IPS DF 6.9 (cell line): Measurements from ENCODE around the gene SLC47A2.

Experiments
- DNase-seq: peaks from one replicate; pipeline ENCODE4 v3.0.0-alpha.2; 2013; ENCODE audit warnings: low read depth, low spot score
- H3K27ac ChIP-seq: one replicate; pipeline ENCODE4 v1.5.1; 2013; ENCODE audit warnings: low read length, control low read depth
- H3K27me3 ChIP-seq: 2 replicates; pipeline ENCODE4 v1.6.1; 2013; ENCODE audit warnings: mild to moderate bottlenecking, low read length; ENCODE audit not compliant: control insufficient read depth, insufficient read depth
- H3K36me3 ChIP-seq: 2 replicates; pipeline ENCODE4 v1.6.1; 2013; ENCODE audit warnings: low read length; ENCODE audit not compliant: control insufficient read depth, insufficient read depth
- H3K4me1 ChIP-seq: 2 replicates; pipeline ENCODE4 v1.6.1; 2013; ENCODE audit warnings: low read length; ENCODE audit not compliant: control insufficient read depth, insufficient read depth
- H3K4me3 ChIP-seq: 2 replicates; pipeline ENCODE4 v1.5.1; 2013; ENCODE audit warnings: mild to moderate bottlenecking, low read length
- H3K9me3 ChIP-seq: 2 replicates; pipeline ENCODE4 v1.6.1; 2013; ENCODE audit warnings: low read length, inconsistent platforms; ENCODE audit not compliant: control insufficient read depth, insufficient read depth
- WGBS: extraction: QIAGEN DNeasy Blood & Tissue Kit; methylation state at CpG from one replicate; pipeline ENCODE4 v1.1.7; 2013; ENCODE audit warnings: mixed read lengths, missing lambda C conversion rate; ENCODE audit not compliant: insufficient read length, insufficient coverage; 5-methylcytosine and 5-hydroxymethylcytosine counted together

The SLC47A2 gene

DNA sequence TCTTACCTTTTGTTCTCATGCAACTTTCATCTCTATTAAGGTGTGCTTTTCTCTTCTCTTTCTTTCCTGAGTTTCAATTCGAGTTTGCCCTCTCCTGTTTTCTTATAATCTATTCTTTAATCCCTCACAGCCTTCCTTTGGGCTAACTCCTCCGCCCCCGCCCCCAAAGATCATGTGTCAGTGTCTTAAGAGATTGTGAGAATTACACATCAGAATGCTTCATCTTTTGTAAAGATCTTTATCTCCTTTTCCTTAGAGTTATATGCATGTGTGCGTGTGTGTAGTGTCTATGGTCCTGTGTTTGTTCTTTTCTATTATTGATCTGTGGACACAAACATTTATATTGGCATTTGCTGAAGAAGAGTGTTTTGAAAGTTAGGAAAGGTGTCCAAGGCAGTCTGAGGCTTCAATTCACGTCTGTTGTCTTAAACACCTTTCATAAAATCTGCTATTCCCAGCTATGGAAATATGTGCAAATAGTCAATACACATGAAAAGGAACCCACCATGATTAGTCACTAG lies 74.0 kb downstream of the SLC47A2 start:
- no peaks in the 10 kb centered on the region for H3K27me3 ChIP-seq
- H3K36me3 ChIP-seq = no peaks in the 10 kb centered on the region
- no peaks in the 10 kb centered on the region for H3K9me3 ChIP-seq
- no peak overlapping the region for H3K4me3 ChIP-seq
- DNase-seq = no peak
- H3K27ac ChIP-seq = no peak overlapping the region
- no CpG with 5 or more reads among the region's 5 CpGs for WGBS
- H3K4me1 ChIP-seq = 0 out of 2 replicates have a peak, but pooled peaks cover 2% of the 10 kb centered on the region

DNA sequence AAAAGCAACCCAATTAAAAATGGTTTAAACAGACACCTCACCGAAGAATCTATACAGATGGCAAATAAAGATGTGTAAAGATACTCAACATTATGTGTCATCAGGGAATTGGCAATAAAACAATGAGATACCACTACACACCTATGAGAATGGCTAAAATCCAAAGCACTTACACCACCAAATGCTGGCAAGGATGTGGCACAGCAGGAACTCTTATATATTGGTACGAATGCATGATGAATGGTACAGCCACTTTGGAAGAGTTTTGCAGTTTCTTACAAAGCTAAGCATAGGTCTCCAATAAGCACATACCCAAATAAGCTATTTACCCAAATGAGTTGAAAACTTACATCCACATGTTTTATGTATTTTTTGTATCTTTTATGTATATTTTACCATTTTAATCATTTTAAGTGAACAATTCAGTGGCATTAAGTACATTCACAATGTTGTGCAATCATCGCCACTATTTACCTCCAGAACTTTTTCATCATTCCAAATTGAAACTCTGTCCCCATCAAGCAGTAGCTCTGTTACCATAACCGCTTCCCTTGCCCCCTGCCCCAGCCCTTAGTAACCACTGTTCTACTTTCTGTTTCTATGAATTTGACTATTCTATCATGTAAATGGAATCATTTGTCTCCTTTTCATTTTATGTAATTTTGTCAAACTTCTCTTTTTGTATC lies 74.6 kb downstream of the SLC47A2 start:
- no peak overlapping the region for H3K4me3 ChIP-seq
- DNase-seq = no peak
- H3K27ac ChIP-seq = no peak overlapping the region
- no peaks in the 10 kb centered on the region for H3K36me3 ChIP-seq
- no peaks in the 10 kb centered on the region for H3K27me3 ChIP-seq
- 0 out of 2 replicates have a peak, but pooled peaks cover 2% of the 10 kb centered on the region for H3K4me1 ChIP-seq
- H3K9me3 ChIP-seq = no peaks in the 10 kb centered on the region
- no CpG with 5 or more reads among the region's 4 CpGs for WGBS

DNA sequence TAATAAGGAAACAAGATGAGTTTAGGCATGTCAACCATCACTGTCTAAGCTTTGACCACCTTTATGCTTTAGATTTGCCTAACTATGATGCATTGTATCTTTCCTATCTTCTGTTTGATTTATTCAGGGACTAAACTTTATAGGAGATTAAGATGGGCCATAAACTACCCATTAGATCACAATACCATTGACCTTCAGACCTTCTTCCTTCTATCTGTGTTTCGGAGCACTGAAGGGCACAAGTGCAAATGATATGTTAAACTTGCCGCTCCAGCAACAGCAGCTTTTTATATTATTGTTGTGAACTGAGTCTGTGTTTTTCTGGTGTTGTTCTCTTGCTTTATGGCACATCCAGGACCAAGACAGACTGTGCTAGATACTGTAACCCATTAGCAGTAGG lies 84.5 kb downstream of the SLC47A2 start:
- H3K4me1 ChIP-seq = no peaks in the 10 kb centered on the region
- no peak overlapping the region for H3K4me3 ChIP-seq
- no CpG with 5 or more reads among the region's 2 CpGs for WGBS
- no peaks in the 10 kb centered on the region for H3K9me3 ChIP-seq
- H3K27me3 ChIP-seq = no peaks in the 10 kb centered on the region
- no peaks in the 10 kb centered on the region for H3K36me3 ChIP-seq
- no peak overlapping the region for H3K27ac ChIP-seq
- no peak for DNase-seq

DNA sequence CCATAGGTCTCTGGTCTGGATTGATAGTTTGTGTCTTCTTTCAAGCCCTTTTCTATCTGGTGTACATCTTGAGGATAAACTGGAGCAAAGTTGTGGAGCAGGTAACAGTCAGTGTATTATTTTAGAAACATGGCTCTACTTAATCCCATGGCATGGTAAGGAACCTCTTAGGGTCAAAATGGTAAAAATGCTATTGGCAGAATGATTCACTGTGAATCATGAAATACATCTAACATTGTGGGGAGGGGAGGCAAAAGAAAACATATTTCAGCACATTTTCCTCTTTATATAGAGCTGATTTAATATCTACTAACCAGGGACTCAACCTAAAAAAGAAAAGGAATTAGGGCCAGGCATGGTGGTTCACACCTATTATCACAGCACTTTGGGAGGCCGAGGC lies 85.7 kb downstream of the SLC47A2 start:
- H3K27me3 ChIP-seq = no peaks in the 10 kb centered on the region
- H3K4me3 ChIP-seq = no peak overlapping the region
- no peak for DNase-seq
- H3K36me3 ChIP-seq = no peaks in the 10 kb centered on the region
- no CpG with 5 or more reads among the region's 1 CpG for WGBS
- H3K9me3 ChIP-seq = no peaks in the 10 kb centered on the region
- no peaks in the 10 kb centered on the region for H3K4me1 ChIP-seq
- H3K27ac ChIP-seq = no peak overlapping the region

DNA sequence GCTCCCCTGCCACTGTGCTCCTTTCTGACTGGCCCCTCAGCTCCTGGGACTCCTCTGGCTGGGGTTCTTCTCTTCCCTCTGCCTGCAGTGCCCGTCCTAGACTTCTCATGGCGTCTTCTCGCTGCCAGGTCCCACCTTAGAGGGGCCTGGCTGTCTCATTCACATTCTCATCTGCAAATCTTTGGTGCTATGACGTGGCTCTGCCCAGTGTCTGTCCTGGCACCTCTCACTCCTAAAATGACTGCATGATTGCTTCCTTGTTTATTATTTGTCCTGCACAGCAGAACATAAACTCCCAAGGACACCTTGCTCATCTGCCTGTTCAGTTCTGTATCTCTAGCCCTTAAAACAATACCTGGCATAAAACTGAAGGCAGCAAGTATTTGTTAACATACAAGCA lies 86.3 kb downstream of the SLC47A2 start:
- no peak overlapping the region for H3K27ac ChIP-seq
- H3K27me3 ChIP-seq = no peaks in the 10 kb centered on the region
- H3K36me3 ChIP-seq = no peaks in the 10 kb centered on the region
- no peak overlapping the region for H3K4me3 ChIP-seq
- no peak for DNase-seq
- no peaks in the 10 kb centered on the region for H3K4me1 ChIP-seq
- WGBS = no CpG with 5 or more reads among the region's 4 CpGs
- H3K9me3 ChIP-seq = no peaks in the 10 kb centered on the region

DNA sequence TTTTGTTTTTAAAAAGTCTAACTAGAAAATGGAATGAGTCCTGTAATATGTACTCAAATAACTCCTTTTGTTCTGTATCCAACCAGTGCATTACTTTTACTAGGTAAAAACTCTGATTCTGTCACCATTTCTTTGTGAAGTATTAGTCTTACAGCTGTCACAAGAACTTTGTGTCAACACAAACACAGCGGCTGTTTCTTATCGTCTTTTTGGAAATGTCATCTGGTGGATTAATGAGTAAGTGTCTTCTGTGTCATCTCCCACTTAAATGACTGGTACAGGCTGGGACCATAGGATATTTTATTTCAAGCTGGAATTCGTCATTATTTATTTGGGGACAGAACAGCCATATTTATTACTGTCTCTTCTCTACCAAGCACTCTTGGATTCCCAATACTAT lies 86.9 kb downstream of the SLC47A2 start:
- Histone ChIP-seq H3K9me3 (no peaks in the 10 kb centered on the region), H3K4me1 (no peaks in the 10 kb centered on the region), H3K36me3 (no peaks in the 10 kb centered on the region), H3K27me3 (no peaks in the 10 kb centered on the region), H3K4me3 (no peak overlapping the region), H3K27ac (no peak overlapping the region)
- DNase-seq = no peak
- no CpG with 5 or more reads among the region's 3 CpGs for WGBS
